CD4-positive, alpha-beta T cell treated with Interleukin-15 for 4 hours (primary cell): Measurements from ENCODE around the gene POU2F1.

Experiments
- DNase-seq: peaks from one replicate; pipeline ENCODE4 v3.0.0-alpha.2; 2020; ENCODE audit warnings: low spot score

POU2F1 gene

DNA sequence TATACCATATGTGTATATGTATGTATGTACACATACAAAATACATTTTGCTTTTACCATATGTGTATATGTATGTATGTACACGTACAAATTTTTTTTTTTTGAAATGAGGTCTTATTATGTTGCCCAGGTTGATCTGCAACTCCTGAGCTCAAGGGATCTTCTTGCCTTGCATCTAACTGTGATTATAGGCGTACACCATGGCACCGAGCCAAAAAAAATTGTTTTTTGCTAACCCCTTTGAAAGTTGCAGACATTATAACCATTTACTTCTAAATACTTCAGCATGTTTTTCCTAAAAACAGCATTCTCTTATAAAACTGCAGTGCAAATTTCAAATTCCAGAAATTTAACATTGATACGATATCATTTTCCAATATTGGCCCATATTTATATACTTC is 147.0 kb downstream of the POU2F1 start:
- DNase-seq, result no peak

DNA sequence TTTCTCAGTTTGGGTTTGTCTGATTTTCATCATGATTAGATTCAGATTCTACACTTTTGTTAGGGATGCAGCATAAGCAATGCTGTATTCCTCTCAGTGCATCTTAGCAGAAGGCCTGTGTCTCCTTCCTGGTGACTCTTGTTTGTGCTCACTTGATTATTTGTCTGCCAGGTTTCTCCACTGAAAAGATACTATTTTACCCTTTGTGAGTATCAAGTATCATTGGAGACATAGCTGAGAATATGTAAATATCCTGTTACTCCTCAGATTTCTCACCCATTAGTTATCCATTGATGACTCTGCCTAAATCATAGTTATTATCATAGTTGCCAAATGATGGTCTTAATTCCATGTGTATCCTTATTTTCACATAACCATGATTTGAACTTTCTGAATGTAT is 148.5 kb downstream of the POU2F1 start:
- DNase-seq, result no peak

DNA sequence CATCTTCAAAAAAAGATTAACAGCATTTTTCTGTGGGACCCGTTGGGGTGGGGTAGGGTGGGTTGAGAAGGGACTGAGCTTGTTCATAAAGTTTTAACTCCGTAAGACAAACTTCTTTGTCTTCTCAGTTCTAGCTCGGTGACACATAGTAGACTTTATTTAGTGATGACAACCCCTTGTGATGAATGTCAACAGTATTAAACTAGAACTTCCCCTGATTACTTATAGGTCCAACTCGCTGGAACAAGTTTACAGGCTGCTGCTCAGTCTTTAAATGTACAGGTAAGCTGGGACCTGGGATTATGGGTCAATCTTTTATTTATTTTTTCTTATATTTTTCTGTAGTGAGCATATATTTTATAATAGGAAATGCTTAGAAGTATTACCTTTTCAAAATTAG is 149.2 kb downstream of the POU2F1 start:
- DNase-seq, result no peak

DNA sequence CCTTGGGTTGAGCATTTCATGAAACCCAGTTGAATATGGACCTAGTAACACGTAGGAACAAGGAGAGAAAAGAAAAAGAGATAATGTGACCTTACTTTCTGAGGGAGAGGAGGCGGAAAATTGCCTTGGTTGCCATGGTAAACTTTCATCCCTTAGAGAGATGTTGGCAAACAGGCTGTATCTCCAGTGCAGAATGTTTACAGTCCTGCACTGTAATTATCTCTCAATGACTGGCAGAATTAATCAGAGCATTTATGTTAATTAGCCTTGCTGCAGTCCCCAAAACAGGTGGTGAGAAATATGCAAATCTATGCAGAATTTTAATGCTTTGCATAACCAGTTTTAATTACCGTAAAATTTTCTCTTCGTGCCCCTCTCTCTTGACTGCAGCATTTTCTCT is 150.3 kb downstream of the POU2F1 start:
- DNase-seq, result no peak

DNA sequence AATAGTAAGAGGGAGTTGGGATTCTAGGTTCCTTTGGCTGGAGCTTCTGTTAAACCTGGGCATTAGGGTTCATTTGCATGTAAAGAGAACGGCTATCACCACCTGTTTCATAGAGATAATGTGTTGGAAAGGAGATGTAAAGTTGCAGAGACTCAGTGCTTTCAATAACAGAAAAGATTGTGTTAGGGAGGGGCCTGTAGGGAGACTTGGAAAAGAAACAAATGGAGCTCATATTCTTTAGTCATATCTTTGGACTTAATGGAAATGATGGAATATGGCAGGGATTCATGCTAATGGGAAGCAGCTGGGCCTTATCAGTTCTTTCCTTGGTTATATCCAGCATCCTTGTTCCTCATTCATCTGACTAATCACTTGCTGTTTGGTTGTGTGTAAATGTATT is 152.7 kb downstream of the POU2F1 start:
- DNase-seq, result no peak

DNA sequence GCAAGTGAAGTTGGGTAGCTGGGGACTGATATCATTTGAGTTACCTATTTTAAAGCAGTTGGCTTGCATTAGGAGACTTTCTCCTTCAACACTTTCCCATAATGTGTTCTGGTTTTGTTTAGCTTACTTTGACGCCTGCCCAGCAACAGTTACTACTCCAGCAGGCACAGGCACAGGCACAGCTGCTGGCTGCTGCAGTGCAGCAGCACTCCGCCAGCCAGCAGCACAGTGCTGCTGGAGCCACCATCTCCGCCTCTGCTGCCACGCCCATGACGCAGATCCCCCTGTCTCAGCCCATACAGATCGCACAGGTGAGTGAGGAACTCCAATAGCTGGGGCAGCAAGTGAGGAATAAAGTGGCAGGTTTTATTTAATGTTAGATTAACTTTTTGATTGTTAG is 153.3 kb downstream of the POU2F1 start:
- no peak for DNase-seq

DNA sequence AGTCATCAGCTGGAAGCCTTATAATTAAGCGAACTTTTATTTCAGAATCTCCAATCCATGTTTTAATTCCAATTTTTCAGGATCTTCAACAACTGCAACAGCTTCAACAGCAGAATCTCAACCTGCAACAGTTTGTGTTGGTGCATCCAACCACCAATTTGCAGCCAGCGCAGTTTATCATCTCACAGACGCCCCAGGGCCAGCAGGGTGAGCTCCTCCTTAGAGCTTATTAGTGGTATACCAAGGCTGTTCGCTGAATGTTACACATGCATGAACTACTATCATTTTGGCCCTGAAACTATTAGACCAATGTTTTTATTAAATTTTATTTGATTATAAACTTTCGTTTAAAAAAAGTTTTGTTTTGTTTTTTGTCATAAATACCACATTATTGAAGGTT is 155.3 kb downstream of the POU2F1 start:
- no peak for DNase-seq

DNA sequence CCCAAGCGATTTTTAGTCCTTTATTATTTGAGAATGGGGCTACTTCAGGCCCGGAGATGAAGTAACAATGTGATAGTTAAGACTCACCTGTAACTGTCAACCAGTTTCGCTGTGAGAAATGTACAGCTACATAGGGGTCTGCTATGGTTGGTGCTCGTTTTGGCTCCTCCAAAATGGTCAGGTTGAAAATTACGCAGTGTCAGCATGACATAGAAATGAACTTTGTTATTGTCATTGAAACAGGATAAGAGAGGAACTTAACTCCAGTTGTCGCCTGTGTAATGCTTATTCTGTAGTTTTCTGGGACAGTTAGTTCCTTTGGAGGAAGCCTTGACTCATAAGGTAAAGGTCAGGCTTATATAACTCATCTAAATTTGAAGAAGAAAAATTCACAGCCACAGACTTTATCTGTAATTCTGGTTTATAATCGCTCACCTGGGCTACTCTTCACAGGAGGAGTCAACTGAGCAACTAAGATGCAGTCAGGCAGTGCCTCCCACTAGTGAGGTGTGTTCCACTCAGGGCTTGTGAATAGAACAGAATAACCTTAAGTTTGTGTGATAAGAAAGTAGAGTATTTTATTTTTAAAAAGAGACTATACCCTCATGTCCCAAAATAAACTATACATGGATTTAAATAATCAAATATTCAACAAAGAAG is 166.7 kb downstream of the POU2F1 start:
- DNase-seq, result no peak

DNA sequence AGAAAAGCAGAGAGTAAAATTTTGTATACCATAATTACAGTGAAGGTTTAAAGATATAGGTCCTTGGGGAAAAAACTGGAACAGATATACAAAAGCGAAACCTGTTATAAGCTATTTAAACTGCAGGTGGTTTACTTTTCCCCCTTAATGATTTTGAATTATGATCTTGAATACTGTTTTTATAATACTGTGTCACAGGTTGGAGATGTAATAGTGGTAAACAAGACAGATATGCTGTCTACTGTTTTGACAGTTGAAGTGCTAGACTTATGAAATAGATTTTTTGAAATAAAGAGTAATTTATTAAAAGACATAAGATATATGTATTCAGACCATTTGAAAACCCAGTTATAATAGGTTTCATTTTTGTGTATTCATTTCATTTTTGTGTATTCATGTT is 168.3 kb downstream of the POU2F1 start:
- no peak for DNase-seq

DNA sequence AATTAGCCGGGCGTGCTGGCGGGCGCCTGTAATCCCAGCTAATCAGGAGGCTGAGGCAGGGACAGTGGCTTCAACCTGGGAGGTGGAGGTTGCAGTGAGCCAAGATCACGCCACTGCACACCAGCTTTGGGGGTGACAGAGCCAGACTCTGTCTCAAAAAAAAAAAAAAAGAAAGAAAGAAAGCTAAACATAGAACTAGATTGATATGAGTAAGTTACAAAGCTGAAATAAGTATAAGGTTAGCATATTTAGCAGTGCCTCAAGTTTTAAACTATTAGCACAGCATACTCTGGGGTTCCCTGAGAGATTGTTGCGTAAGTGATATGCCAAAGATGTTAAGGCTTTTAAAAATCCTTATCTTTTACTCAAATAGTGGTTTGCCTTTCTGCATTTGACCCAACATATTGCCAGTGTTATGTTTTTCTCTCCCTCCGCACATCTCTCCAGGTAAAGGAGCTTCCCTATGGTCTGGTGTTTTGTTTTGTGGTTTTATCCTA is 171.6 kb downstream of the POU2F1 start:
- no peak for DNase-seq

DNA sequence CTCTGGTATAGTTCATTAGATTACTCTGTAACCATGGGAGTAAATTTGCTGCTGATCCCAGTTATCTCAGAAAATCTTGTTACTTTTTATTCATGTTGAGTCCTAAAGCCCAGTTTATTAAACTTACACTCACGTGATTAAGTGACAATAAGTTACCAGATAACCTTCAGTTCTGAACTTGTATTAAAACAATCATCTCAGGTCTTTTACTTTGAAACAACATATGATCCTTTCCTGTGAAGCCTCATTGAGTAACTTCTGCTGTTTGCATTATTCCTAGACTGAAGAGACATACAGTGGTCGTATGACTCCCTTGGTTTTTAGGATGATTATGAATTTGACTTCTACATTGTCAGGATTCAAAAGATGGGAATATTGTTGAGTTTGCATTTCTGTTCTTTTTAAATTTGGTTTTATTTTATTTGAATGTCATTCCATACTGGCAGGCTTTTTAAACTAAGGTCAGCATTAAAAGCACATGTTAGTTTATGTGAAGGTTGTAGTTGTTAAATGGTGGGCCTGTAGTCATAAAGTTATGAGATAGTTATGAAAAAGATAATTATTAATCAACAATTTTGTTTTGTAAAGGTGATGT is 179.8 kb downstream of the POU2F1 start:
- no peak for DNase-seq

DNA sequence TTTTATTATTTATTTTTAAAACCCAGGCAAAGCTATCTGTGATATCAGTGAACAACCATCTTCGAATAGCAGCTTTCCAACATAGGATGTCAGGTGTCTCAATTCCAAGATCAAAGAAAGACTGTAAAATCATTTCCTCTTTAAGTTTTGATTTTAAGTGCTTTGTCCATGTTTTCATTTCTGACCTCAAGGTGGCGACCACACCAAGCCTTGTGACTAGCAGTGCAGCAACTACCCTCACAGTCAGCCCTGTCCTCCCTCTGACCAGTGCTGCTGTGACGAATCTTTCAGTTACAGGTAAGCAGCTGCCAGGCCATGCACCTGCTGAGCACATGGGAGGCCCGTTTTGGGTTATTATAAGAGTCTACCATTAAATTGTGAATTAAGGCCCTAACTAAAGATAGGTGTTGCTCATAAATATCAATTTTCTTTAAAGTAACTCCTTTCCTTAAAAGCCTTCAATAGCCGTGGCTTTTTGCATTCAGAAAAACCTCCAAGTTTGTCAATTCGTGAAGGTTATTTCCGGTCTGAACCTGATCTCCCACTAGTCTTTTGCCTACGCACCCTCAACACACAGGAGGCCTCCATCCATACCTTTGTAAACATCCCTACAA is 180.7 kb downstream of the POU2F1 start:
- peak; percentile 61 for DNase-seq

DNA sequence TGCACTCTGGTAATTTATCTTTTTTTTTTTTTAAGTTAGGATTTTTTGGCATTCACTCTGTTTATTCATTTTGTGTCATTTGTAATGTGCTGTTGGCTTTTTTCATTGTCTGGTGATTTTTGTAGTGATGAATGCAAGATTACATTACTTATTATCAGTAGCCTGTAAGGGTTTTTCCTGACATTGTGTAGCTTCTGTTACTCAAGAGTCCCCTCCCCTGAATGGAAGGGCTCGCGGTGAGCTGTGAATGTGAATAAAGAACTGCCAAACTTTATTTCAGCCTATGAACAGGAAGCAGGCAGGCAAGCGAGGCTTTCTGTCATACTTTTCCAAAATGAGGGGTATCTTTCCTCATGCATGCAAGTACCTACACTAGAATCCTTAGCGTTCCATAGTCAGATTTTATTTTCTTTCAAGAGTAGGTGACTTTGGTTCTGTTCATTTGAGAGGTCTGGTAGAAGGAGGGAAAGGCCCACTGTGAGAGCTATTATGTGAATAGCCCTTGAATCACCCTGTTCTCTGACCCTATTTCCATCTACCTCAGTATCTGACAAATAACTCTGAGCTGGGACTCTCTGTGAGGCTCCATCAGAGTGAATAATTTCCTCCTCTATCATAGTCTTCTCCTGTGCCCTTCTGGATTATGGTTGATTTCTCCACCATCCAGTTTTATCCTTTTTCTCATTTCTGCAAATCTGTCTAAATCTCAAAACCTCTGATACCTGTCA is 183.6 kb downstream of the POU2F1 start:
- no peak for DNase-seq

DNA sequence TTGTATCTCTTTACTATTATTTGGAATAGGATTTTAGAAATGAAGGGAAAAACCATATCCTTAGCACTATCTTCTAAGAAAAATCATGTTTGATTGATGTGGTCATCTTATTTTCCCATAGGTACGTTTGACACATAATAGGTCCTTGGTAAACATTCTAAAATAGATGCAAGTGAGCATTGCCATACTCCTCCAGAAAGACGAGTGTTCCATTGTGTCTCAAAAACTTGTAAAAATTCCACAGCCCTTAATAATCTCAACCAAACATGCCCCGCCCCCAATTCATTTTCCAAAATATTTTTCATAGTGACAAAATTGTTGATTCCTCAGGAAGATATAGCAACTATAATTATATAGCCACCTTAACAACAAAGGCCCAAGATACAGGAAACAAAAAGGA is 184.2 kb downstream of the POU2F1 start:
- DNase-seq, result no peak

DNA sequence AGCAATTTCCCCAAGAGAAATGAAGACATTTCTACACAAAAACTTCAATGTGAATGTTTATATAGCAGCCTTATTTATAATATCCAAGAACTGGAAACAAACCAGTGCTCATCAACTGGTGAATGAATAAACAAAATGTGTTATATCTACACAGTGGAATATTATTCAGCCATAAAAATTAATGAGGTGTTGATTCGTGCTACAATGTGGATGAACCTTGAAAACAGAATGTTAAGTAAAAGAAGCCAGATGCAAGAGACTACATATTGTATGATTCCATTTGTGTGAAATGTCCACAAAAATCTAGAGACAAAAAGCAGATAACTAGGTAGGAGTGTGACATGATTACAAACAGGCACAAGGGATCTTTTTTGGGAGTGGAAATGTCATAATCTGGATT is 187.7 kb downstream of the POU2F1 start:
- DNase-seq, result no peak

DNA sequence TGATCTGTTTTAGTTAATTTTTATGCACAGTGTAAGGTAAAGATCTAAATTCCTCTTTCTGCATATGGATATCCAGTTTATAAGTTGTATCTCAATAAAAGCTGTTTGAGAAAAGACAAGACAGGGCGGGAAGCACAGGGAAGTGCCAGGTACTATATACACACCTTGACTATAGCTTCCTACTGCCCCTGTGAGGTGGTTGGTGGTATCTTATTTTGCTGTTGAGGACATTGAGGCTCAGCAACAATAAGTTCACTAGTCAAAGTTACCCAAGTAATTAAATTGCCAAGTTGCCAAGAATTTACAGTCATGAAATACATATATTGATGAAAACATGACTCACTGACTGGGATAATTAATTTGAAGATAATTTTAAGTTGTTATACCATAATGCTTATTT is 188.5 kb downstream of the POU2F1 start:
- no peak for DNase-seq

DNA sequence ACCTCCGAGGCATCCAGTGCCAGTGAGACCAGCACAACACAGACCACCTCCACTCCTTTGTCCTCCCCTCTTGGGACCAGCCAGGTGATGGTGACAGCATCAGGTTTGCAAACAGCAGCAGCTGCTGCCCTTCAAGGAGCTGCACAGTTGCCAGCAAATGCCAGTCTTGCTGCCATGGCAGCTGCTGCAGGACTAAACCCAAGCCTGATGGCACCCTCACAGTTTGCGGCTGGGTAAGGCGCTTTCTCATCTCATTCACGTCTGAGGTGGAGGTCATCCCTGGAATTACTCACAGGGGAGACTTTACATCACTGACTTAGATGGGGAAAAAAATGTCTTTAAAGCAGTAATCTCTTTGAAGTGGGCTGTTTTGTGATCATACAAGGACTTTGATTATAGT is 191.4 kb downstream of the POU2F1 start:
- no peak for DNase-seq

DNA sequence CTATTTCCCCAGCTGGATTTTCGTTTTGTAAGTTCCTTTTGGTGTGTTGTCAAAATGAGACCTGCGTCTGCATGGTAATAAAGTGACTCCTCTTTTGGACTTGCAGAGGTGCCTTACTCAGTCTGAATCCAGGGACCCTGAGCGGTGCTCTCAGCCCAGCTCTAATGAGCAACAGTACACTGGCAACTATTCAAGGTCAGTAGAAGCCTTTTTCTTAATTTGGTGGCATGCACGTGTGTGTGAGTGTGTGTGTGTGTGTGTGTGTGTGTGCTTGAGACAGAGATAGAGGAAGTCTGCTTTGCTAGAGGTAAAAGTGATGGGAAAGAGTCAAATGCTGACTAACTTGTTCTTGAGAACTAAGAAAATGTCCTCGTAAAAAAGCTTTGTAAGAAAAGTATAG is 192.2 kb downstream of the POU2F1 start:
- DNase-seq, result no peak

DNA sequence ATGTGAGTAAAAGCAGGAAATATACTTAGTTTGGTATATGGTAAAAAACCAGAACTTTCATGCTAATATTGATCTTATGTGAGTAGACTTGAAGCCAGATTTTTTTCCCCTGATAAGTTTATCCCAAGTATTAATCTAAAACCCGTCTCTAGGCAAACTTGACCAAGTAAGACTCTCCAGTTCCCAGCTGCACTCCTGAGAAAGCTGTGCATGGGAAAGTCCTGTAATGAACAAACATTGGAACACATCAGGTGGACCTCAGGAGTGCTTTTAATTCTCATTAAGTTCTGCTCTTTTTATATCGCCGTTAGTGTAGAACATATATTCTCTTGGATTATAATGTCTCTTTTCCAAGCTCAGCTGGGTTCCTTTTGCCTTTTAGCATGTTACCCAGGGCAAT is 192.6 kb downstream of the POU2F1 start:
- no peak for DNase-seq

DNA sequence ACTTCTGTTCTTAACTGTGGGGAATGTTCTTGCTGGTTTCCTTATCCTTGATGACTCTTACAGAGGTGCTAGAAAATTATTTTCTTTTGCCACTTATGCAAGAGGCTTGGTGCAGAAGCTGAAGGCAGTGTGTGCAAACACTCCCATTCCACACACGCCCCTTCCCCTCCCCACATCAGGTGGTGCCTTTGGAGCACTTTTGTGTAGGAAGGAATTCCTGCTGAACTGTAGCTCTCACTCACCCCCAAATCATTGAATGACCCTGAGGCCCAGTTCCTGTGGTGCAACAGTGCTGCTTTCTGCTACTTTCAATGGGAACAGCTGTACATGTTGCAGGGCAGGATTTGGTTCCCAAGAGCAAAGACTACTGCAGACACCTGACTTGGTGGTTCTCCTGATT is 195.8 kb downstream of the POU2F1 start:
- DNase-seq, result no peak

DNA sequence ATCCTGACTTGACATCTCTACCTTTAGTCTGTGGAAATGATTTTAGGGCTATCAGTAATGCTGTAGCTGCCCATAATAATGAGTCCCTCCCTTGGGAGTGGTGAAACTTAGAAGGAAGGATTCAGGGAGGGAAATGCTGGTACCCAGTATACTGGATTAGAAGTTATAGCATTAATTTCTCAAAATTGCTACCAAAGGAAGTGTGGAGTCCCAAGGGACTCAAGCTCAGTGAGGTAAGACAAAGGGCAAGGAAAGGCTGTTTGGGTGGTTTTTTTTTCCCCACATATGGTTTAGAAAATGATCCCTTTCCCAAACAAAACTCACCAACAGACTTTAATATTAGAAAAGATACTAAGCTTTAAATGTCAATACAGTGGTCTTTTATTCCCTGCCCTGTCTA is 197.7 kb downstream of the POU2F1 start:
- no peak for DNase-seq

DNA sequence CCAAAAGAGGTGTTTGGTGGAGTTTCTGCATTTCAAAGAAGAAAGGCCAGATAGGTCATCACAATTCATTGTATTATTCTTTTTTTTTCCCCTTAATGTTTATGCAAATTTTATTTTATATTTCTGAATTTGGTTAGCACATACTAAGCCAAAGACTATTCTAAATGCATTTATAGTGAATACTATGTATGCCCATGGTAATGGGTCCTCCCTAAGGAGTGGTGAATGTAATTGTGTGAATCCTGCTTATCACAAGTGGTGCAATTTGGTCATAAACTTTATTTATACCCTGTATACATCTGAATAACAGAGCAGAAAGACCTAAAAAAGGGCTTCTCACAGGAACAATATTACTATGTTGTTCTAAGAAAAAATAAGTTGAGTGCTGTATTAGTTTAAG is 198.6 kb downstream of the POU2F1 start:
- no peak for DNase-seq

DNA sequence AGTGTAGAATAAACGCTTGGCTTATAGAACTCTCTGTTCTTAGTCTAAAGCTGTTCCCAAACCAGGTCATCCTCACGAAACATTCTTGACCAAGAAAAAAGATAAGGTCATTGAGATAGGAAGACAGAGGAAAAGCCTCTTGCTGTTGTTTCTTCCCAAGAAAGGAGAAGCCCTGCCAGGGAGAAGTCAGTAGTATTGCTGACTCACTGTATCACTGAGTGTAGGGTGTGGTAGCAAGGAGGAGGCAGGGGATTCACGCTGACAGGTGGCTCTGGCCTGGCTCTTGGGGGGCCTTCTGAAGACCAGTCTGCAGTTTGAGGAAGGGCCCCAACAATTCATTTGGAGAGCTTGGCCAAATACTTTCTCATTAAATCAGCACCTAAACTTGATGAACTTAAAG is 199.8 kb downstream of the POU2F1 start:
- no peak for DNase-seq
